Liver (tissue), 9 donors: ENCODE data around the gene LDLRAD4. TPM values are rescaled to one million over a fixed set of nuclear protein-coding genes. Genes with fewer than 3 reads are reported as not detected.

Experiments used
- DNase-seq: peaks from one replicate; pipeline ENCODE4 v3.0.0-alpha.2; 2017; ENCODE audit warnings: low spot score
- H3K27ac ChIP-seq, 2 donors: one replicate each; pipeline ENCODE4 v1.7.0; 2013; ENCODE audit warnings: inconsistent platforms in 2 of 2, low read length in 2 of 2, control low read depth in 1 of 2, low read depth in 1 of 2, mild to moderate bottlenecking in 1 of 2
- H3K27me3 ChIP-seq, 4 donors: one replicate each; pipeline versions ENCODE4 v1.6.1 to v1.7.0; 2013; ENCODE audit warnings: low read length in 3 of 4, inconsistent platforms in 1 of 4, mild to moderate bottlenecking in 1 of 4, moderate library complexity in 1 of 4; ENCODE audit not compliant: control insufficient read depth in 4 of 4, insufficient read depth in 4 of 4
- H3K36me3 ChIP-seq, 4 donors: one replicate each; pipeline versions ENCODE4 v1.6.1 to v1.7.0; 2013; ENCODE audit warnings: low read length in 3 of 4, mild to moderate bottlenecking in 3 of 4, low read depth in 1 of 4, moderate library complexity in 1 of 4; ENCODE audit not compliant: control insufficient read depth in 4 of 4, insufficient read depth in 3 of 4
- H3K4me1 ChIP-seq, 4 donors: one replicate each; pipeline versions ENCODE4 v1.6.1 to v1.7.0; 2013; ENCODE audit warnings: low read length in 3 of 4, mild to moderate bottlenecking in 3 of 4, moderate library complexity in 1 of 4; ENCODE audit not compliant: control insufficient read depth in 4 of 4, insufficient read depth in 4 of 4
- H3K4me3 ChIP-seq, 3 donors: one replicate each; pipeline versions ENCODE4 v1.6.1 to v1.7.0; 2013; ENCODE audit warnings: low read length in 3 of 3, control low read depth in 1 of 3, low read depth in 1 of 3, mild to moderate bottlenecking in 1 of 3
- H3K9ac ChIP-seq, 2 donors: one replicate each; pipeline ENCODE4 v1.7.0; 2013; ENCODE audit warnings: low read length in 2 of 2, mild to moderate bottlenecking in 2 of 2, moderate library complexity in 2 of 2, control low read depth in 1 of 2, low read depth in 1 of 2
- H3K9me3 ChIP-seq, 4 donors: one replicate each; pipeline versions ENCODE4 v1.6.1 to v1.7.0; 2013; ENCODE audit warnings: low read length in 3 of 4; ENCODE audit not compliant: control insufficient read depth in 4 of 4
- ATF3 ChIP-seq: IDR thresholded peaks from 2 replicates; pipeline ENCODE4 v1.6.1; 2016; ENCODE audit warnings: antibody characterized with exemption
- CTCF ChIP-seq: fragments of 150-350 bp; IDR thresholded peaks from 2 replicates; pipeline ENCODE4 v1.5.1; 2017; ENCODE audit warnings: improper control_type of control experiment, low read depth, low read length; ENCODE audit not compliant: missing input control
- EGR1 ChIP-seq, 2 donors: IDR thresholded peaks; 2 replicates each; pipeline ENCODE4 v1.6.1; 2016 to 2018; ENCODE audit warnings: antibody characterized with exemption in 2 of 2, low read depth in 2 of 2
- FOXA1 ChIP-seq: IDR thresholded peaks from 2 replicates; pipeline ENCODE4 v1.6.1; 2016; ENCODE audit warnings: antibody characterized with exemption
- FOXA2 ChIP-seq: IDR thresholded peaks from 2 replicates; pipeline ENCODE4 v1.6.1; 2016; ENCODE audit warnings: antibody characterized with exemption
- GABPA ChIP-seq, 2 donors: IDR thresholded peaks in 1 of 2; conservative IDR thresholded peaks in 1 of 2; 2 replicates each; pipeline ENCODE4 v1.6.1; 2016; ENCODE audit warnings: antibody characterized with exemption in 2 of 2, mild to moderate bottlenecking in 1 of 2, moderate library complexity in 1 of 2
- HNF4A ChIP-seq, 2 donors: conservative IDR thresholded peaks; 2 replicates each; pipeline ENCODE4 v1.6.1; 2016; ENCODE audit warnings: antibody characterized with exemption in 2 of 2, mild to moderate bottlenecking in 2 of 2
- HNF4G ChIP-seq: IDR thresholded peaks from 2 replicates; pipeline ENCODE4 v1.6.1; 2016; ENCODE audit warnings: antibody characterized with exemption
- JUND ChIP-seq, 2 donors: IDR thresholded peaks; 2 replicates each; pipeline ENCODE4 v1.6.1; 2016; ENCODE audit warnings: antibody characterized with exemption in 2 of 2
- MAX ChIP-seq: IDR thresholded peaks from 2 replicates; pipeline ENCODE4 v1.6.1; 2016; ENCODE audit warnings: antibody characterized with exemption
- NR2F2 ChIP-seq: IDR thresholded peaks from 2 replicates; pipeline ENCODE4 v1.6.1; 2016; ENCODE audit warnings: antibody characterized with exemption
- RAD21 ChIP-seq, 2 donors: IDR thresholded peaks; 2 replicates each; pipeline ENCODE4 v1.6.1; 2016; ENCODE audit warnings: antibody characterized with exemption in 2 of 2, mild to moderate bottlenecking in 2 of 2
- REST ChIP-seq: IDR thresholded peaks from 2 replicates; pipeline ENCODE4 v1.6.1; 2016; ENCODE audit warnings: antibody characterized with exemption, mild to moderate bottlenecking
- RXRA ChIP-seq, 2 donors: IDR thresholded peaks; 2 replicates each; pipeline ENCODE4 v1.6.1; 2017 to 2018; ENCODE audit warnings: antibody characterized with exemption in 2 of 2, mild to moderate bottlenecking in 1 of 2
- SP1 ChIP-seq: IDR thresholded peaks from 2 replicates; pipeline ENCODE4 v1.6.1; 2018; ENCODE audit warnings: antibody characterized with exemption, mild to moderate bottlenecking
- YY1 ChIP-seq: IDR thresholded peaks from 2 replicates; pipeline ENCODE4 v1.6.1; 2016; ENCODE audit warnings: antibody characterized with exemption, mild to moderate bottlenecking
- ZBTB33 ChIP-seq: IDR thresholded peaks from 2 replicates; pipeline ENCODE4 v1.6.1; 2016; ENCODE audit warnings: antibody characterized with exemption
- WGBS: extraction: QIAGEN DNeasy Blood & Tissue Kit; methylation state at CpG from one replicate; pipeline ENCODE4 v1.1.7; 2013; 5-methylcytosine and 5-hydroxymethylcytosine counted together
- polyA plus RNA-seq, 2 donors: library from polyadenylated mRNA; stranded (reverse) in 1 of 2; unstranded in 1 of 2; fragments of 200-250 nt in 1 of 2; fragments of >200 nt in 1 of 2; fragmentation: Nextera tagmentation in 1 of 2; extraction: Ambion mirVana in 1 of 2; gene quantifications; one replicate each; pipeline versions ENCODE4 v1.2.1 to v1.2.3, GENCODE V29; 2013 to 2015
- total RNA-seq, 2 donors: library from RNA; depleted of rRNA; stranded (reverse); fragments of >200 nt; gene quantifications; one replicate each; pipeline ENCODE4 v1.2.3, GENCODE V29; 2014
- donor health status: healthy.
- donor health status: healthy.
- donor health status: healthy.
- donor health status: healthy.
- donor health status: healthy.

Gene LDLRAD4
- total and polyA plus RNA-seq, 4 donors, result 4.8 to 41.7 (median 12.7) TPM

GRCh38 chr18:13445241-13445897 lies 226.8 kb downstream of the LDLRAD4 start:
- Histone ChIP-seq H3K4me1 (peaks cover 0 to 27% (median 11%) of the 10 kb centered on the region in 4 donors), H3K27ac (no peak overlapping the region), H3K9ac (no peak overlapping the region), H3K36me3 (no peaks in the 10 kb centered on the region), H3K9me3 (no peaks in the 10 kb centered on the region), H3K27me3 (no peaks in the 10 kb centered on the region), H3K4me3 (no peak overlapping the region)
- no peak for TF ChIP-seq EGR1 (IDR thresholded peaks at IDR 0.05; ENCODE audit: low read depth in 2 of 2)
- TF ChIP-seq NR2F2, result no peak
- no peak for TF ChIP-seq GABPA (IDR thresholded peaks at IDR 0.05 in 1 of 2, conservative IDR thresholded peaks at IDR 0.05 in 1 of 2)
- no peak for TF ChIP-seq MAX
- TF ChIP-seq SP1, result no peak
- TF ChIP-seq FOXA2, result no peak
- TF ChIP-seq JUND (IDR thresholded peaks at IDR 0.05), result no peak
- TF ChIP-seq CTCF, result no peak
- no peak for TF ChIP-seq RXRA (IDR thresholded peaks at IDR 0.05)
- TF ChIP-seq FOXA1, result no peak
- no peak for TF ChIP-seq HNF4G
- TF ChIP-seq YY1, result no peak
- TF ChIP-seq ZBTB33, result no peak
- no peak for TF ChIP-seq ATF3
- DNase-seq, result no peak
- WGBS, result 80% methylated on average over 6 of the region's 6 CpGs

- Histone ChIP-seq H3K4me3 (no peak overlapping the region), H3K9ac (no peak overlapping the region), H3K9me3 (no peaks in the 10 kb centered on the region), H3K27me3 (no peaks in the 10 kb centered on the region), H3K4me1 (peaks cover 0 to 29% (median 14%) of the 10 kb centered on the region in 4 donors), H3K27ac (no peak overlapping the region), H3K36me3 (no peaks in the 10 kb centered on the region)
- DNase-seq, result no peak
- 76% methylated on average over 6 of the region's 6 CpGs for WGBS
- TF ChIP-seq NR2F2, result no peak
- TF ChIP-seq ZBTB33, result no peak
- no peak for TF ChIP-seq RAD21 (IDR thresholded peaks at IDR 0.05)
- TF ChIP-seq REST, result no peak
- TF ChIP-seq FOXA2, result peak; percentile 13
- peak; percentile 14 to 42 for TF ChIP-seq RXRA (IDR thresholded peaks at IDR 0.05)
- no peak for TF ChIP-seq ATF3
- no peak for TF ChIP-seq SP1
- no peak for TF ChIP-seq MAX
- peak in 1 of 2 donors; percentile 23 for TF ChIP-seq HNF4A (conservative IDR thresholded peaks at IDR 0.05)
These were observed 227.5 kb downstream of the LDLRAD4 start for GRCh38 chr18:13446024-13446423.
